ENCODE results near the gene TUBA3E.
"Not testable (repeated sequence)": the region's sequence is repeated elsewhere in the genome, so short reads cannot be mapped to it uniquely, and the experiment has no call there.

DNA sequence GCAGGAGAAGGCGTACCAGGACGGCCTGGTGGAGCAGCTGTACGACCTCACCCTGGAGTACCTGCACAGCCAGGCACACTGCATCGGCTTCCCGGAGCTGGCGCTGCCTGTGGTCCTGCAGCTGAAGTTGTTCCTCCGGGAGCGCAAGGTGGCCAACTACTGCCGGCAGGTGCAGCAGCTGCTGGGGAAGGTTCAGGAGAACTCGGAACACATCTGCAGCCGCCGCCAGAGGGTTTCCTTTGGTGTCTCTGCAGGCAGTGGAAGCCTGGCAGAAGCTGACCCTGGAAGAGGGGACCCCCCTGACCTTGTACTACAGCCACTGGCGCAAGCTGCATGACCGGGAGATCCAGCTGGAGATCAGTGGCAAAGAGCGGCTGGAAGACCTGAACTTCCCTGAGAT lies 32.7 kb upstream of the TUBA3E start:
- TF ChIP-seq EZH2 (IDR thresholded peaks at IDR 0.05; ENCODE audit: insufficient read depth, poor library complexity, severe bottlenecking); EZH2phosphoT487 (IDR thresholded peaks at IDR 0.05; ENCODE audit: insufficient read depth, low read depth): not testable (repeated sequence)

Data from GM23248 (cell line).